Liver (tissue), 9 donors: ENCODE data around the gene GRAMD4. TPM values are rescaled to one million over a fixed set of nuclear protein-coding genes. Genes with fewer than 3 reads are reported as not detected.

Source experiments
- DNase-seq: peaks from one replicate; pipeline ENCODE4 v3.0.0-alpha.2; 2017; ENCODE audit warnings: low spot score
- H3K27ac ChIP-seq, 2 donors: one replicate each; pipeline ENCODE4 v1.7.0; 2013; ENCODE audit warnings: inconsistent platforms in 2 of 2, low read length in 2 of 2, control low read depth in 1 of 2, low read depth in 1 of 2, mild to moderate bottlenecking in 1 of 2
- H3K27me3 ChIP-seq, 4 donors: one replicate each; pipeline versions ENCODE4 v1.6.1 to v1.7.0; 2013; ENCODE audit warnings: low read length in 3 of 4, inconsistent platforms in 1 of 4, mild to moderate bottlenecking in 1 of 4, moderate library complexity in 1 of 4; ENCODE audit not compliant: control insufficient read depth in 4 of 4, insufficient read depth in 4 of 4
- H3K36me3 ChIP-seq, 4 donors: one replicate each; pipeline versions ENCODE4 v1.6.1 to v1.7.0; 2013; ENCODE audit warnings: low read length in 3 of 4, mild to moderate bottlenecking in 3 of 4, low read depth in 1 of 4, moderate library complexity in 1 of 4; ENCODE audit not compliant: control insufficient read depth in 4 of 4, insufficient read depth in 3 of 4
- H3K4me1 ChIP-seq, 4 donors: one replicate each; pipeline versions ENCODE4 v1.6.1 to v1.7.0; 2013; ENCODE audit warnings: low read length in 3 of 4, mild to moderate bottlenecking in 3 of 4, moderate library complexity in 1 of 4; ENCODE audit not compliant: control insufficient read depth in 4 of 4, insufficient read depth in 4 of 4
- H3K4me3 ChIP-seq, 3 donors: one replicate each; pipeline versions ENCODE4 v1.6.1 to v1.7.0; 2013; ENCODE audit warnings: low read length in 3 of 3, control low read depth in 1 of 3, low read depth in 1 of 3, mild to moderate bottlenecking in 1 of 3
- H3K9ac ChIP-seq, 2 donors: one replicate each; pipeline ENCODE4 v1.7.0; 2013; ENCODE audit warnings: low read length in 2 of 2, mild to moderate bottlenecking in 2 of 2, moderate library complexity in 2 of 2, control low read depth in 1 of 2, low read depth in 1 of 2
- H3K9me3 ChIP-seq, 4 donors: one replicate each; pipeline versions ENCODE4 v1.6.1 to v1.7.0; 2013; ENCODE audit warnings: low read length in 3 of 4; ENCODE audit not compliant: control insufficient read depth in 4 of 4
- ATF3 ChIP-seq: IDR thresholded peaks from 2 replicates; pipeline ENCODE4 v1.6.1; 2016; ENCODE audit warnings: antibody characterized with exemption
- CTCF ChIP-seq: fragments of 150-350 bp; IDR thresholded peaks from 2 replicates; pipeline ENCODE4 v1.5.1; 2017; ENCODE audit warnings: improper control_type of control experiment, low read depth, low read length; ENCODE audit not compliant: missing input control
- EGR1 ChIP-seq, 2 donors: IDR thresholded peaks; 2 replicates each; pipeline ENCODE4 v1.6.1; 2016 to 2018; ENCODE audit warnings: antibody characterized with exemption in 2 of 2, low read depth in 2 of 2
- FOXA1 ChIP-seq: IDR thresholded peaks from 2 replicates; pipeline ENCODE4 v1.6.1; 2016; ENCODE audit warnings: antibody characterized with exemption
- FOXA2 ChIP-seq: IDR thresholded peaks from 2 replicates; pipeline ENCODE4 v1.6.1; 2016; ENCODE audit warnings: antibody characterized with exemption
- GABPA ChIP-seq, 2 donors: IDR thresholded peaks in 1 of 2; conservative IDR thresholded peaks in 1 of 2; 2 replicates each; pipeline ENCODE4 v1.6.1; 2016; ENCODE audit warnings: antibody characterized with exemption in 2 of 2, mild to moderate bottlenecking in 1 of 2, moderate library complexity in 1 of 2
- HNF4A ChIP-seq, 2 donors: conservative IDR thresholded peaks; 2 replicates each; pipeline ENCODE4 v1.6.1; 2016; ENCODE audit warnings: antibody characterized with exemption in 2 of 2, mild to moderate bottlenecking in 2 of 2
- HNF4G ChIP-seq: IDR thresholded peaks from 2 replicates; pipeline ENCODE4 v1.6.1; 2016; ENCODE audit warnings: antibody characterized with exemption
- JUND ChIP-seq, 2 donors: IDR thresholded peaks; 2 replicates each; pipeline ENCODE4 v1.6.1; 2016; ENCODE audit warnings: antibody characterized with exemption in 2 of 2
- MAX ChIP-seq: IDR thresholded peaks from 2 replicates; pipeline ENCODE4 v1.6.1; 2016; ENCODE audit warnings: antibody characterized with exemption
- NR2F2 ChIP-seq: IDR thresholded peaks from 2 replicates; pipeline ENCODE4 v1.6.1; 2016; ENCODE audit warnings: antibody characterized with exemption
- RAD21 ChIP-seq, 2 donors: IDR thresholded peaks; 2 replicates each; pipeline ENCODE4 v1.6.1; 2016; ENCODE audit warnings: antibody characterized with exemption in 2 of 2, mild to moderate bottlenecking in 2 of 2
- REST ChIP-seq: IDR thresholded peaks from 2 replicates; pipeline ENCODE4 v1.6.1; 2016; ENCODE audit warnings: antibody characterized with exemption, mild to moderate bottlenecking
- RXRA ChIP-seq, 2 donors: IDR thresholded peaks; 2 replicates each; pipeline ENCODE4 v1.6.1; 2017 to 2018; ENCODE audit warnings: antibody characterized with exemption in 2 of 2, mild to moderate bottlenecking in 1 of 2
- SP1 ChIP-seq: IDR thresholded peaks from 2 replicates; pipeline ENCODE4 v1.6.1; 2018; ENCODE audit warnings: antibody characterized with exemption, mild to moderate bottlenecking
- TAF1 ChIP-seq: conservative IDR thresholded peaks from 2 replicates; pipeline ENCODE4 v1.6.1; 2016; ENCODE audit warnings: antibody characterized with exemption, mild to moderate bottlenecking
- YY1 ChIP-seq: IDR thresholded peaks from 2 replicates; pipeline ENCODE4 v1.6.1; 2016; ENCODE audit warnings: antibody characterized with exemption, mild to moderate bottlenecking
- ZBTB33 ChIP-seq: IDR thresholded peaks from 2 replicates; pipeline ENCODE4 v1.6.1; 2016; ENCODE audit warnings: antibody characterized with exemption
- WGBS: extraction: QIAGEN DNeasy Blood & Tissue Kit; methylation state at CpG from one replicate; pipeline ENCODE4 v1.1.7; 2013; 5-methylcytosine and 5-hydroxymethylcytosine counted together
- polyA plus RNA-seq, 2 donors: library from polyadenylated mRNA; stranded (reverse) in 1 of 2; unstranded in 1 of 2; fragments of 200-250 nt in 1 of 2; fragments of >200 nt in 1 of 2; fragmentation: Nextera tagmentation in 1 of 2; extraction: Ambion mirVana in 1 of 2; gene quantifications; one replicate each; pipeline versions ENCODE4 v1.2.1 to v1.2.3, GENCODE V29; 2013 to 2015
- total RNA-seq, 2 donors: library from RNA; depleted of rRNA; stranded (reverse); fragments of >200 nt; gene quantifications; one replicate each; pipeline ENCODE4 v1.2.3, GENCODE V29; 2014
- donor health status: healthy.
- donor health status: healthy.
- donor health status: healthy.
- donor health status: healthy.
- donor health status: healthy.

GRAMD4 gene
- total and polyA plus RNA-seq, 4 donors, result 2.7 to 53.5 (median 21.6) TPM

- H3K4me3 ChIP-seq, result no peak overlapping the region
- 94% methylated on average over 10 of the region's 10 CpGs for WGBS
- H3K9ac ChIP-seq, result no peak overlapping the region
- H3K27me3 ChIP-seq, result no peaks in the 10 kb centered on the region
- DNase-seq, result no peak
- TF ChIP-seq REST, result no peak
- TF ChIP-seq RXRA (IDR thresholded peaks at IDR 0.05), result no peak
- TF ChIP-seq SP1, result no peak
- TF ChIP-seq FOXA2, result no peak
- TF ChIP-seq JUND (IDR thresholded peaks at IDR 0.05), result no peak
- TF ChIP-seq TAF1, result no peak
- TF ChIP-seq YY1, result no peak
- TF ChIP-seq ZBTB33, result no peak
- TF ChIP-seq GABPA (IDR thresholded peaks at IDR 0.05 in 1 of 2, conservative IDR thresholded peaks at IDR 0.05 in 1 of 2), result no peak
- no peak for TF ChIP-seq ATF3
- no peak for TF ChIP-seq MAX
- TF ChIP-seq NR2F2, result no peak
- no peak for TF ChIP-seq RAD21 (IDR thresholded peaks at IDR 0.05)
- TF ChIP-seq EGR1 (IDR thresholded peaks at IDR 0.05; ENCODE audit: low read depth in 2 of 2), result no peak
- TF ChIP-seq CTCF, result no peak
- no peak for TF ChIP-seq HNF4G
- TF ChIP-seq HNF4A (conservative IDR thresholded peaks at IDR 0.05), result no peak
- TF ChIP-seq FOXA1, result no peak
- H3K9me3 ChIP-seq, result no peaks in the 10 kb centered on the region
- peaks cover 21 to 62% (median 26%) of the 10 kb centered on the region in 4 donors for H3K36me3 ChIP-seq
- H3K4me1 ChIP-seq, result peaks cover 0 to 5% (median under 1%) of the 10 kb centered on the region in 4 donors
- no peak overlapping the region for H3K27ac ChIP-seq
These were observed 53.0 kb downstream of the GRAMD4 start for GRCh38 chr22:46673205-46673604.
